ENCODE results near the gene SLX4IP. TPM values are rescaled to one million over a fixed set of nuclear protein-coding genes. Genes with fewer than 3 reads are reported as not detected.
A peak's percentile ranks its signal among the peaks of the same experiment; 100 is the strongest.

SLX4IP gene
- total RNA-seq, 3 donors from 2014 or later: 5.7 to 9.7 (median 7.7) TPM

DNA sequence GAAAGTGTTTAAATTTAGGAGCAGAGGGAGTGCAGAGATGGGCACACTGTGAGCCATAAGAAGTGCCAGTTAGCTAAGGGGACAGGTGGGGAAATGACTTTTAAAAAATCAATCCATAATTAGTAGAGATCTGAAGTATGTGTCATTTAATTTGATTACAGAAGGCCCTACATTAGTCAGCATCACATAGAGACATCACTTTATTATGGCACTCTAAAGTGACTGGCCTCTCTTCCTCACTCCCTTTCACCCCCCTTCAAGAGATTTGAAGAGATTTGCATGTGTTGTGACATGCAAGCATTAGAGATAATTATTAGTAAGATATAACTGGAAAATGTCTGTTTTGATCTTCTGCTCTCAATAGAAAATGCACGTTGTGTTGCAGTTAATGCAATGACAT, 86.7 kb downstream of the SLX4IP start:
- no peaks in the 10 kb centered on the region for H3K4me1 ChIP-seq (ENCODE audit: low read depth)
- intact Hi-C loops (cut with DNase I, micrococcal nuclease): no loop called here
- no peaks in the 10 kb centered on the region for H3K9me3 ChIP-seq
- H3K4me3 ChIP-seq: no peak overlapping the region
- H3K36me3 ChIP-seq (ENCODE audit: low read depth): no peaks in the 10 kb centered on the region
- ATAC-seq: no peak
- DNase-seq: no peak
- TF ChIP-seq, protein P1, sequence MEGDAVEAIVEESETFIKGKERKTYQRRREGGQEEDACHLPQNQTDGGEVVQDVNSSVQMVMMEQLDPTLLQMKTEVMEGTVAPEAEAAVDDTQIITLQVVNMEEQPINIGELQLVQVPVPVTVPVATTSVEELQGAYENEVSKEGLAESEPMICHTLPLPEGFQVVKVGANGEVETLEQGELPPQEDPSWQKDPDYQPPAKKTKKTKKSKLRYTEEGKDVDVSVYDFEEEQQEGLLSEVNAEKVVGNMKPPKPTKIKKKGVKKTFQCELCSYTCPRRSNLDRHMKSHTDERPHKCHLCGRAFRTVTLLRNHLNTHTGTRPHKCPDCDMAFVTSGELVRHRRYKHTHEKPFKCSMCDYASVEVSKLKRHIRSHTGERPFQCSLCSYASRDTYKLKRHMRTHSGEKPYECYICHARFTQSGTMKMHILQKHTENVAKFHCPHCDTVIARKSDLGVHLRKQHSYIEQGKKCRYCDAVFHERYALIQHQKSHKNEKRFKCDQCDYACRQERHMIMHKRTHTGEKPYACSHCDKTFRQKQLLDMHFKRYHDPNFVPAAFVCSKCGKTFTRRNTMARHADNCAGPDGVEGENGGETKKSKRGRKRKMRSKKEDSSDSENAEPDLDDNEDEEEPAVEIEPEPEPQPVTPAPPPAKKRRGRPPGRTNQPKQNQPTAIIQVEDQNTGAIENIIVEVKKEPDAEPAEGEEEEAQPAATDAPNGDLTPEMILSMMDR (IDR thresholded peaks at IDR 0.05): no peak

DNA sequence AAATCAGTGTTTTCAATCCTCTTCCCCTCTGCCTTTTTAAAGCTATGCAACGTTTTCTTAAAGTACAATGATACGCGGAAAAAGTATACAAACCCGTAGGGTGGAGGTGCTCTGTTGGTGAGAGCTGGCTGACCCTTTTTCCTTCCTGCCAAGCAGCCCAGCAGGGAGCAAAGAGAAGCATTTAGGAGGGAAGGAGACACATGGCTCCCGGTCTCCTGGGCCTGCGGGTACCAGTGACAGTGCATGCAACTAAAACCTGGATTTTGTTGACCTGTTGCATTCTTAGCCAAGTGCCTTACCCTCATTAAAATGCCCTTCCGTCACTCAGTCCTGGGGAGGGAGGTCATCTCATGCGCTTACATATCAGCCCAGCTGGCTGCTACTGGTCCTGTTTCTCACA, 87.2 kb downstream of the SLX4IP start:
- DNase-seq (no peak), ATAC-seq (no peak)
- TF ChIP-seq, protein P1 (IDR thresholded peaks at IDR 0.05): no peak
- H3K9me3 ChIP-seq: no peaks in the 10 kb centered on the region
- H3K36me3 ChIP-seq (ENCODE audit: low read depth): no peaks in the 10 kb centered on the region
- intact Hi-C loops (cut with DNase I, micrococcal nuclease): no loop called here
- H3K4me1 ChIP-seq (ENCODE audit: low read depth): no peaks in the 10 kb centered on the region
- H3K4me3 ChIP-seq: no peak overlapping the region

DNA sequence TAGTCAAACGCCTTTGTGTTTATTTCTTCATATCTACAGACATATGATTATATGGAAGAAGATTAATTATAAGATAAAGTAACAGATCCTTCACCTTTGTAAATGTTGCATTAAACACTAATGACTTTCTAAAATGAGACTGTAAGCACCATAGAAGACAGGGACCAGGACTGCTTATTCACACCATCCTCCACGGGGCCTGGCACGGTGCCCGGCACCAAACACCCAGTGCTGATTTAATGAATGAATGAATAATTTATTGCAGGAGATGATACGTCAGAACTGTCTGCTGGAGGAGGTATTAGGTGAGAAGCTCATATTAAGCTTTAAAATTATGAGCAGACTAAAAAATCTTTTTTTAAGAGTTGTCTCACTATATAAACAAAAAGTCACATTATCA, 88.3 kb downstream of the SLX4IP start:
- no peaks in the 10 kb centered on the region for H3K4me1 ChIP-seq (ENCODE audit: low read depth)
- H3K36me3 ChIP-seq (ENCODE audit: low read depth): no peaks in the 10 kb centered on the region
- TF ChIP-seq, protein P1 (IDR thresholded peaks at IDR 0.05): no peak
- H3K9me3 ChIP-seq: no peaks in the 10 kb centered on the region
- H3K4me3 ChIP-seq: no peak overlapping the region
- intact Hi-C loops (cut with DNase I, micrococcal nuclease): no loop called here
- DNase-seq: no peak
- no peak for ATAC-seq

DNA sequence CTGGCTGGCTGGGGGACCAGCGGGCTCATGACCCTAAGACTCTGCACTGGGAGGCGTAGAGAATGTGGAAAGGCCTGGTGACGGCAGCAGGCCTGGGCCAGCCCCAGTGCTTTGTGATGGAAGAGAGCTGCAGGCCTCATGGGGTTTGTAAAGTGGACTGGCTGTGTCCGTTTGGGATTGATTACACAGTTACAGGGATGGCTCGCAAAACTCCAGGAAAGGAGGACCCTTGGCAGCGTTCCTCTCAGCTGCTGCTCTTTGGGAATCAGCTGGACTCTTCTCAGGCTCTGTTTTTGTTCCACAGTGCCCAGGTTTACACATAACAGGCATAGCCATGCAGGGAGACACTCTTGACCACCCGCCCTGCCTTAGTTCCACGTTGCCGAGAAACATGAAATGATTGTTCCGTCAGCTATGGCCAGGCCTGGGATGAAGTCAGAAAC, 89.0 kb downstream of the SLX4IP start:
- ATAC-seq (peak; percentile 69), DNase-seq (peak in 2 of 3 donors; percentile 35 to 61)
- no peaks in the 10 kb centered on the region for H3K9me3 ChIP-seq
- no peak overlapping the region for H3K4me3 ChIP-seq
- TF ChIP-seq, protein P1 (IDR thresholded peaks at IDR 0.05): no peak
- H3K36me3 ChIP-seq (ENCODE audit: low read depth): no peaks in the 10 kb centered on the region
- no peaks in the 10 kb centered on the region for H3K4me1 ChIP-seq (ENCODE audit: low read depth)
- intact Hi-C loops (cut with DNase I, micrococcal nuclease): no loop called here

DNA sequence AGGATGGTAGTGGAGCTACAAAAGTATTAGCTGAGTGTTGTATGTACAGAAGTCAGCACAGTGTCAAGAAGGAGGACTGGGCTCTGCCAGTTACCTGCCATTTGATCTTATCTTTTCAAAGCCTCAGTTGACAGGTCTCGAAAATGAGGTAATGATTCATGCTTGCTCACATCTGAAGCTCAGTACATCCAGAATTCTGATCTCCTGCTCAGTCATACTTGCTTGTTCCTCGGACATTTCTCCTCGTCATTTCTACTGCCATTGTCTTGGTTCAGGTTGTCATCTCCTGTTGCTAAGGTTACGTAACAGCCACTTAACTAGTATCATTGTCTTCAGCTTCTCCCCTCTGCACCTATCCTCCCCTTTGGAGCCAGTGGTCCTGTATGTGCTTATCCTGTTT, 89.5 kb downstream of the SLX4IP start:
- no peaks in the 10 kb centered on the region for H3K4me1 ChIP-seq (ENCODE audit: low read depth)
- intact Hi-C loops (cut with DNase I, micrococcal nuclease): no loop called here
- TF ChIP-seq, protein P1 (IDR thresholded peaks at IDR 0.05): no peak
- ATAC-seq (no peak), DNase-seq (no peak)
- no peaks in the 10 kb centered on the region for H3K9me3 ChIP-seq
- no peak overlapping the region for H3K4me3 ChIP-seq
- H3K36me3 ChIP-seq (ENCODE audit: low read depth): no peaks in the 10 kb centered on the region

DNA sequence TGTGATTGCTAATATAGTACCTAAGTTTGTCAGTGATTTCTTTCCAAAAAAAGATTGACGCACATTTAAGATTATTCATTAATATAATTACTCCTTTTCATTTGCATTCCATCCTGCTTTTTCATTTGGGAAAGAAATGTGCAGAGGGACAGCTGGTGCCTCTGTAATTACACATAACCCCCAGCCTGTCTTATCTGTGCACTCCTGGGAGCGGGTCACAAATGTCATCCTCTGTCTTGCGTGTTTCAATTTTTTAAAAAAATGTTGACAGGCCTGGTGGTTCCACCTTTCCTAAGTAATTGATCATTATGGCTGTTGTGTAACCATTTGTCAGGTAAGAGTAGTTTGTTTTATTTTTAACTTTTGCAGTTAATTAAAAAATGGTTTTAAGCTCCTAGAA, 92.7 kb downstream of the SLX4IP start:
- DNase-seq (no peak), ATAC-seq (no peak)
- intact Hi-C loops (cut with DNase I, micrococcal nuclease): no loop called here
- no peaks in the 10 kb centered on the region for H3K36me3 ChIP-seq (ENCODE audit: low read depth)
- no peaks in the 10 kb centered on the region for H3K4me1 ChIP-seq (ENCODE audit: low read depth)
- no peaks in the 10 kb centered on the region for H3K9me3 ChIP-seq
- H3K4me3 ChIP-seq: no peak overlapping the region
- TF ChIP-seq, protein P1 (IDR thresholded peaks at IDR 0.05): no peak

Data from mucosa of descending colon (tissue), 3 donors.